Subcutaneous adipose tissue (tissue), 4 donors: Measurements from ENCODE around the gene UBE2O. TPM values are rescaled to one million over a fixed set of nuclear protein-coding genes. Genes with fewer than 3 reads are reported as not detected.

Experiments
- total RNA-seq, 4 donors: library from RNA; depleted of rRNA; stranded (reverse); fragments of >200 nt; gene quantifications; one replicate each; pipeline ENCODE4 v1.1.0, GENCODE V29; 2016
- TF ChIP-seq, protein P1 (sequence below): fragments of 450-650 bp; IDR thresholded peaks from one replicate; pipeline ENCODE4 v1.5.1; 2016; ENCODE audit warnings: low read depth, mild to moderate bottlenecking, control low read depth, antibody characterized with exemption, moderate library complexity

Gene UBE2O
- total RNA-seq, 4 donors from 2014 or later = 7.2 to 14.3 (median 12.6) TPM

DNA sequence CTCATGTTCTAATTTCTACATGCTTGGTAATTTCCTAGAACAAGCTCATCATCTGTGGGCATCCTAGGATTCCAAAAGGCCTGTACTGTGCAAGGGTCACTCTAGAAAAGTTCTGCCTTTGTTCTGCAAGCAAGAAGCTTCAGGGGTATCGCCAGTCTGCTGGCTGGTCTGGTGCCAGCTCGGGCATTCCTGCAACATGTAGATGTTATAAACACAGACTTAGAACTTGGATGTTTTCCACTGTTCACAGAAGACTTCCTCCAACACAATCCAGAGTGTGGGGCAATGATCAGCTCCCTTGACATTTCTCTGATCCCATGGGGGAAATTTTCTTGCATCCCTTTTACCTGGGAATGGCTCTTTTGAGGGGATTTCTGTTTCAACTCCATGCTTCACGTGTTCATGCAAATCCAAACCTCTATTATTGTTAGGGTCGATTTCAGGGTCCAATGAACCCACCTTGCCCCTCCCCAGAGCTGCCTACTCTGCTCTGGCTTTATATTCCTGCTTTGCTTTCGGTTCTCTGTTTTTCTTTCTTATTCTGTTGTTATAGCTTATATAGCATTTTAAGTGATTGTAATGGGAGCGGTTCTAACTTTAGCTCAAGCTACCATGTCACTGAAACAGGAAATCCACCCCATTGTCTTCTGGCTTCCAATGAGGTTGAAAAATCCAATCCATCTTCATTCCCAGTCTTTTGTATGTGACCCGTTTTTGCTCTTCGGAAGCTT lies 25.3 kb downstream of the UBE2O start:
- TF ChIP-seq, protein P1, sequence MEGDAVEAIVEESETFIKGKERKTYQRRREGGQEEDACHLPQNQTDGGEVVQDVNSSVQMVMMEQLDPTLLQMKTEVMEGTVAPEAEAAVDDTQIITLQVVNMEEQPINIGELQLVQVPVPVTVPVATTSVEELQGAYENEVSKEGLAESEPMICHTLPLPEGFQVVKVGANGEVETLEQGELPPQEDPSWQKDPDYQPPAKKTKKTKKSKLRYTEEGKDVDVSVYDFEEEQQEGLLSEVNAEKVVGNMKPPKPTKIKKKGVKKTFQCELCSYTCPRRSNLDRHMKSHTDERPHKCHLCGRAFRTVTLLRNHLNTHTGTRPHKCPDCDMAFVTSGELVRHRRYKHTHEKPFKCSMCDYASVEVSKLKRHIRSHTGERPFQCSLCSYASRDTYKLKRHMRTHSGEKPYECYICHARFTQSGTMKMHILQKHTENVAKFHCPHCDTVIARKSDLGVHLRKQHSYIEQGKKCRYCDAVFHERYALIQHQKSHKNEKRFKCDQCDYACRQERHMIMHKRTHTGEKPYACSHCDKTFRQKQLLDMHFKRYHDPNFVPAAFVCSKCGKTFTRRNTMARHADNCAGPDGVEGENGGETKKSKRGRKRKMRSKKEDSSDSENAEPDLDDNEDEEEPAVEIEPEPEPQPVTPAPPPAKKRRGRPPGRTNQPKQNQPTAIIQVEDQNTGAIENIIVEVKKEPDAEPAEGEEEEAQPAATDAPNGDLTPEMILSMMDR = no peak

DNA sequence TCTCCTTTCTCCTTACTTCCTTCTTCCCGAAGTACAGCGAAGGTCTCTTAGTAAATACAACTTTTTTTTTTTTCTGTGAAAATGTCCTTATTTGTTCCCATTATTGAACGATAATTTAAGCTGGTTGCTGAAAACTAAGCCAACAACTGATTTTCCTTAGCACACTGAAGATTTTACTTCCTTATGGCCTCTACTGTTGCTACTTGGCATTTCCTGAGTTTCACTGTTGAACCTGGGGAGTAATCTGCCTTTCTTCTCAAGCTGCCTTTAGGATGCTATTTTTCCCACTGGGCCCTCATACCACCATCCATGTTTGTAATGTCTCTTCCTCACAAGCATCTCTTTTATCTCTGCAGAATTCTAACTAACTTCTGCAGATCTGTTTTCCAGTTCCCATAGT lies 26.1 kb downstream of the UBE2O start:
- TF ChIP-seq, protein P1 = no peak

DNA sequence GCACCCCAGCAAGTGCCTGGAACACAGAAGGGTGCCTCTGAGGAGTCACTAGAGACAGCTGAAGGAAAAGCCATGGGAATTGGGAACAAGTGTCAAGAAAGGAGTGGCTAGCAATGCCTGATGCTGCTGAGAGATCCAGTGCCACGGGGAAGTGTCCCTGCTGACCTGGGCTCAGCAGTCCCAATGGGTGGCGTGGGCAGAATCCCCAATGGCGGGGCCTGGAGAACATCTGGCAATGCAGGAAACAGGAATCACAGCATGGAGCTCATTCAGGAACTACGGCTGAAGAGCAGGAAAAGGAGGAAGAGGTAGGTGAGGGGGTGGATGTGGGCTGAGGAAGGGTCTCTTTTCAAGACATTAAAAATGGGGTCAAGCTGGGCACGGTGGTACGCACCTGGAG lies 30.1 kb downstream of the UBE2O start:
- TF ChIP-seq, protein P1 = no peak

DNA sequence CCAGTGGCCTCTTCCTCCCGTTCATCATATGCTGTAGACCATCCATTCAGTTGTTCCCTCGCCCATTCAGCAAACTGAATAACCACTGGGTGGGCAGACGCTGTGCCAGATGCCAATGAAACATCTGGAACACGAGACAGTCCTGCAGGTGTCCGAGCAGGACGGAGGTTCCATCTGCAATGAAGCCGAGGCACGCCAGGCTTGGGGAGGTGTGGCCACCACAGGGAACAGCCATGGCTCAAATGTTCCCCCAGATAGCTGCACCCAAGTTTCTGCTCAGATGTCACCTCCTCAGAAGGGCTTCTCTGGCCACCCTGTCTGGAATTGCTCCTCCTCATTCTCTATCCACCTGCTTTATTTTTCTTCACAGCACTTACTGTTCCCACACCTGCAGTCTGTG lies 30.5 kb downstream of the UBE2O start:
- TF ChIP-seq, protein P1 = no peak

DNA sequence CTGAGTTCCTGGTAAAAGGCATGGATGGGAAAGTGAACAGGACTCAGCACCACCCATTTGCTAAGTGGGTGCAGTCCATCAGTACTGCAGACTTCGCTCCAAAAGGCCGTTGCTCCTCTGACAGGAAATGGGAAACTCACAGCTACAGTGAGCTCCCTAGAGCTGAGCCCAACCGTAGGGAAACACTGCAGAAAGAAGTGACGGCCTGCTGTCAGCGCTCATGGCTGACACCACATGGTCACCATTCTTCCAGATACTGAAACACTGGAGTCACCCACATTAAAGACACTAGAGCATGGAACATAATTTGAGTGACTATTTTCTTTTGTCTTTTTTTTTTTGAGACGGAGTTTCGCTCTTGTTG lies 31.9 kb downstream of the UBE2O start:
- TF ChIP-seq, protein P1 = no peak

DNA sequence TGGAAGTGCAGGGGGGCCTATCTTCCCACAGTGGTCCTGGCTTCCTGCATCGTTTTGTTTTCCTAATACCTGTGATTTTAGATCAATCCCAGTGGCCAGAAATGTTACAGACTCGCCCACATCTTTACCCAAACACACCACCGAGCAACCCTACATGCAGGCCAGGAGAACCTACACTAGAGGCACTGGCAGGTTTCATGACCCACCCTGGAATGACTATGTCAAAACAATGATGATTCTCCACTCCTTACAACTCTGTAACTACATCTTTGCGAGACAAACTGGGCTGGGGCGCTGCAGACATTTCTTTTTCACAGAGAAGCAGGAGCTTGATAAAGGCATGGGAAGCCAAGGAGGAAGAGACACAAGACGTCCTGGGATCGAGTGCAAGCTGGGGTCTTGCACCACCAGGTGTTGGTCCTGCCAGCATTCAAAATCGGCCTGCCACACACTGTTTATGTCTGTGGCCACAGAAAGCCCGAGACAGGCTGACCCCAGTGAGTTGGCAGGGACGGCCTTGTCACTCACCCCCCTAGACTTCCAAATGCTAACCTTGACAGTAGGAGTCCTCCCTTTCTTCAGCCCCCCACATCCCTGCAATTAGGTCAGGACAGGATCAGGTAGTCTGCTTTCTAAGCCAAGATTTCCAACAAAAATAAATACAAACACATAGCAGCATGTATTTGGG lies 32.5 kb downstream of the UBE2O start:
- TF ChIP-seq, protein P1 = no peak

DNA sequence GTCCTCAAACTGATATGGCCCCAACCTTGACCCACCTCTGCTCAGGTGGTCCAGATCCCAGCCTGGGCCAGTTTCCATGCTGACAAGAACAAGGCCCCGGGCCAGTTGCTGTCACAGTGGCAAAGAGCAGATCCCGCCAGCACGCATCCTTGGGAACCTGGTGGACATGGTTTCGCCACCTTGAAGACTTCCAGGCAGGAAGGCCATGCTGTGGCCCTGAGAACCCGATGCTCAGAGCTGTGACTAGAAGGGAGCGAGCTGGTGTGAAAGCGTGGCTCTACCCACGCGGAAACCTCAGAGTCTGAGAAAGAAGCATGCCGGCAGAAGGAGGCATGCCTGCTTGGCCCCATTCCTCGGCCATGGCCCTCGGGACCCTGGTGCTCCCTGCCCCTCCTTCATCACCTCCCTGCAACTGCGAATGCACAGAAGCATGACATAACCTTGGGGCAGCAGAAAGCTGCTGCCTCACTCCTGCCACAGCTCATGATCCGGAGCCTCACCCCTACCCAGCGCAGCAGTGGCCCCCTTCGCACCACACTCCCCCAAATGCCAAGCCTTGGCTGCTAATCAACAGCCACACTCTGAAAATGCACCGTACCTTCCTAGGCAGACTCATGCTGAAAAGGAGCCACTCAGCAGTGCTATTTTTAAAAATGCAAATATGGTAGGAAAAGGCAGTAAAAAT lies 33.2 kb downstream of the UBE2O start:
- TF ChIP-seq, protein P1 = no peak
